ENCODE results near the gene IFI35.

- TF ChIP-seq, protein P1, sequence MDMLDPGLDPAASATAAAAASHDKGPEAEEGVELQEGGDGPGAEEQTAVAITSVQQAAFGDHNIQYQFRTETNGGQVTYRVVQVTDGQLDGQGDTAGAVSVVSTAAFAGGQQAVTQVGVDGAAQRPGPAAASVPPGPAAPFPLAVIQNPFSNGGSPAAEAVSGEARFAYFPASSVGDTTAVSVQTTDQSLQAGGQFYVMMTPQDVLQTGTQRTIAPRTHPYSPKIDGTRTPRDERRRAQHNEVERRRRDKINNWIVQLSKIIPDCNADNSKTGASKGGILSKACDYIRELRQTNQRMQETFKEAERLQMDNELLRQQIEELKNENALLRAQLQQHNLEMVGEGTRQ (IDR thresholded peaks at IDR 0.05; ENCODE audit: low read length), result no peak
- TF ChIP-seq EZH2 (IDR thresholded peaks at IDR 0.05; ENCODE audit: low read depth, low read length, severe bottlenecking) (no peak), TAF1 (IDR thresholded peaks at IDR 0.05; ENCODE audit: low read depth, low read length) (no peak), JUND (IDR thresholded peaks at IDR 0.05; ENCODE audit: low read length) (no peak), POLR2A (IDR thresholded peaks at IDR 0.05; ENCODE audit: control extremely low read depth in 1 of 2, low read depth in 2 of 2, low read length in 2 of 2) (no peak)
- TF ChIP-seq, protein P2, sequence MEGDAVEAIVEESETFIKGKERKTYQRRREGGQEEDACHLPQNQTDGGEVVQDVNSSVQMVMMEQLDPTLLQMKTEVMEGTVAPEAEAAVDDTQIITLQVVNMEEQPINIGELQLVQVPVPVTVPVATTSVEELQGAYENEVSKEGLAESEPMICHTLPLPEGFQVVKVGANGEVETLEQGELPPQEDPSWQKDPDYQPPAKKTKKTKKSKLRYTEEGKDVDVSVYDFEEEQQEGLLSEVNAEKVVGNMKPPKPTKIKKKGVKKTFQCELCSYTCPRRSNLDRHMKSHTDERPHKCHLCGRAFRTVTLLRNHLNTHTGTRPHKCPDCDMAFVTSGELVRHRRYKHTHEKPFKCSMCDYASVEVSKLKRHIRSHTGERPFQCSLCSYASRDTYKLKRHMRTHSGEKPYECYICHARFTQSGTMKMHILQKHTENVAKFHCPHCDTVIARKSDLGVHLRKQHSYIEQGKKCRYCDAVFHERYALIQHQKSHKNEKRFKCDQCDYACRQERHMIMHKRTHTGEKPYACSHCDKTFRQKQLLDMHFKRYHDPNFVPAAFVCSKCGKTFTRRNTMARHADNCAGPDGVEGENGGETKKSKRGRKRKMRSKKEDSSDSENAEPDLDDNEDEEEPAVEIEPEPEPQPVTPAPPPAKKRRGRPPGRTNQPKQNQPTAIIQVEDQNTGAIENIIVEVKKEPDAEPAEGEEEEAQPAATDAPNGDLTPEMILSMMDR (IDR thresholded peaks at IDR 0.05; ENCODE audit: control extremely low read depth in 1 of 3, insufficient read depth in 1 of 3, low read depth in 1 of 3, low read length in 3 of 3), result no peak
Measured at GRCh38 chr17:43013296-43013695, 6.7 kb downstream of the IFI35 start.

Measured in H1 (cell line).